IPS-NIHi11 (cell line): ENCODE data around the gene ABCA9.
A peak's percentile ranks its signal among the peaks of the same experiment; 100 is the strongest.

Experiments used
- DNase-seq: peaks from one replicate; pipeline ENCODE4 v3.0.0; 2012; ENCODE audit warnings: mixed read lengths, low spot score

Gene ABCA9

GRCh38 chr17:69067274-69068047 is 6.7 kb upstream of the ABCA9 start:
- no peak for DNase-seq

- DNase-seq: no peak
These were observed 5.8 kb upstream of the ABCA9 start for GRCh38 chr17:69066482-69066881.

GRCh38 chr17:69065113-69065512 is 4.4 kb upstream of the ABCA9 start:
- no peak for DNase-seq

GRCh38 chr17:69064476-69064875 is 3.7 kb upstream of the ABCA9 start:
- no peak for DNase-seq

GRCh38 chr17:69064001-69064400 is 3.3 kb upstream of the ABCA9 start:
- no peak for DNase-seq

- DNase-seq: no peak
These were observed 2.3 kb upstream of the ABCA9 start for GRCh38 chr17:69062860-69063581.

- DNase-seq: no peak
These were observed 1.2 kb upstream of the ABCA9 start for GRCh38 chr17:69061721-69062556.

- DNase-seq: no peak
These were observed 1.1 kb downstream of the ABCA9 start for GRCh38 chr17:69059458-69060175.

GRCh38 chr17:69058165-69058564 is 2.6 kb downstream of the ABCA9 start:
- peak; percentile 15 for DNase-seq

GRCh38 chr17:69057280-69057679 is 3.4 kb downstream of the ABCA9 start:
- no peak for DNase-seq

- DNase-seq: no peak
These were observed 4.4 kb downstream of the ABCA9 start for GRCh38 chr17:69056179-69056823.

- DNase-seq: no peak
These were observed 5.4 kb downstream of the ABCA9 start for GRCh38 chr17:69055334-69055733.

- no peak for DNase-seq
These were observed 9.5 kb downstream of the ABCA9 start for GRCh38 chr17:69050999-69051775.

- no peak for DNase-seq
These were observed 12.1 kb downstream of the ABCA9 start for GRCh38 chr17:69048634-69049033.

- no peak for DNase-seq
These were observed 13.1 kb downstream of the ABCA9 start for GRCh38 chr17:69047368-69048263.

- DNase-seq: no peak
These were observed 14.5 kb downstream of the ABCA9 start for GRCh38 chr17:69046121-69046807.

GRCh38 chr17:69045646-69046045 is 15.1 kb downstream of the ABCA9 start:
- DNase-seq: no peak

GRCh38 chr17:69044371-69044770 is 16.4 kb downstream of the ABCA9 start:
- DNase-seq: no peak
